ENCODE data around the gene TRAF3IP1.

DNA sequence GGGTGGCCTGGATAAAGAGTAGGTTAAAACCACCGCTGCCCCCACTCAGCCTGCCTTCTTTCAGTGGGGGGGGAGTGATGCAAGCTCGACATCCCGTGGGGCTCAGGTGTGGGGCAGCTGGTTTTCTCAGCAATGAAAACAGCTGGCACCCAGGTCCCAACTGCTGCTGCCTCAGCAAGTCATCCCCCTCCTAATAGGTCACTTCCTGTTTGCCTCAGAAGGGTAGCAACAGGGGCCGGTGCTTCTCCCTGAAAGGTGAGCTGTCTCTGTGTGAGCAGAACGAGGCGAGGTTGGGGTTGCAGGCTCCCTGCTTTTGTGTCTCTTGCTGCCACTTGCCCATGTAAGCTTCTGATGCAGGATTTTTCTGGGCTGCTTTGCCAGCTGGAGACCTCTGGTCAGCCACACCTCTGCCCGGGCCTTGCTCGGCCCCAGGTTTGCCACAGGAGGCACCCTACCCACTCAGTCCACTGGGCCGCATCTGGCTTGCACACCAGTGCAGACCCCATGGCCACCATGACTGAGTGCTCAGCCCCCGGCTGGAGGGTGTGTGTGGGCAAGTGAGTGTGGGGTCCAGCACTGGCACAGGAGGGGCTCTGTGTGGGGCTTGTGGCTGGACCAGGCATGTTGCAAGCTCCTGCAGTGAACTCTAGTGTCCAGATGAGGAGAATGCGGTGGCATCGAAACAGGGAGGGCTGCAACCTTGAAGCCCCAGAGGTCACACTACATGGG lies 94.9 kb downstream of the TRAF3IP1 start:
- no peak for TF ChIP-seq SPI1 (IDR thresholded peaks at IDR 0.05; ENCODE audit: low read depth, low read length)
- no peak for TF ChIP-seq POLR2A (IDR thresholded peaks at IDR 0.05; ENCODE audit: low read depth, low read length)
- no peak for TF ChIP-seq POLR2AphosphoS5 (IDR thresholded peaks at IDR 0.05; ENCODE audit: low read depth, low read length)
